Mucosa of descending colon (tissue), 3 donors: ENCODE results near the gene NNT. TPM values are rescaled to one million over a fixed set of nuclear protein-coding genes. Genes with fewer than 3 reads are reported as not detected.
A peak's percentile ranks its signal among the peaks of the same experiment; 100 is the strongest.
"Not testable (repeated sequence)": the region's sequence is repeated elsewhere in the genome, so short reads cannot be mapped to it uniquely, and the experiment has no call there.

Experiments
- ATAC-seq: fragments of 200-7000 bp; cut with Tn5 transposase; one replicate; pipeline ENCODE4 v1.9.1; 2020; ENCODE audit warnings: mild to moderate bottlenecking, moderate library complexity
- DNase-seq, 3 donors: peaks; one replicate each; pipeline ENCODE4 v3.0.0-alpha.2; 2020
- H3K36me3 ChIP-seq: fragments of 200-600 bp; one replicate; pipeline ENCODE4 v1.8.0; 2021; ENCODE audit warnings: low read depth, mild to moderate bottlenecking
- H3K4me1 ChIP-seq: fragments of 200-600 bp; one replicate; pipeline ENCODE4 v1.8.0; 2021; ENCODE audit warnings: low read depth, mild to moderate bottlenecking
- H3K4me3 ChIP-seq: fragments of 200-600 bp; one replicate; pipeline ENCODE4 v1.8.0; 2021; ENCODE audit warnings: mild to moderate bottlenecking
- H3K9me3 ChIP-seq: fragments of 200-600 bp; one replicate; pipeline ENCODE4 v1.8.0; 2021; ENCODE audit warnings: mild to moderate bottlenecking
- CTCF ChIP-seq: fragments of 200-600 bp; IDR thresholded peaks from one replicate; pipeline ENCODE4 v1.8.0; 2022; ENCODE audit warnings: antibody characterized with exemption, mild to moderate bottlenecking
- intact Hi-C, 2 donors: fragments of 100-400 bp; cut with DNase I in 1 of 2; cut with micrococcal nuclease in 1 of 2; formaldehyde crosslinking; loops; one replicate each; pipeline versions ENCODE4 v1.11.0 to v1.11.1; 2022; cut with DNase I, micrococcal nuclease
- long read RNA-seq, 2 donors: library from polyadenylated mRNA; unstranded; transcript quantifications; one replicate each; pipeline ENCODE4 v2.0.0, GENCODE V29; 2019 to 2021
- total RNA-seq, 3 donors: library from RNA; stranded (reverse); fragmentation: NEBNext Ultra II Directional in 2 of 3; extraction: Animal tissue kit (Norgen Biotek cat#: 25700) in 2 of 3; gene quantifications; one replicate each; pipeline versions ENCODE4 v1.2.1 to v1.2.4, GENCODE V29; 2021 to 2023
- donor health status: DM: no; HTN: no; CAD: no; lungs with moderate emphysema.
- donor health status: DM: no; HTN: no; CAD: no.
- donor health status: DM: no; HTN: yes; CAD: no.

NNT gene
- 100 to 1,000 TPM; 111 to 121 (median 119) TPM for total RNA-seq
- long read RNA-seq, donor 1, full-length matches to known transcripts: 34 of 55 reads
- long read RNA-seq, donor 1, partial matches to known transcripts: 14 of 55 reads
- long read RNA-seq, donor 1, other reads (novel, unspliced or antisense): 7 of 55 reads
- long read RNA-seq, donor 2, full-length matches to known transcripts: 8 of 16 reads
- long read RNA-seq, donor 2, partial matches to known transcripts: 5 of 16 reads
- long read RNA-seq, donor 2, other reads (novel, unspliced or antisense): 3 of 16 reads

GRCh38 chr5:43602461-43603343, at the start of gene NNT:
Gene NNT, plus strand, starts transcription at chr5:43603180. Its CDS starts 6,016 bp downstream, at chr5:43609196.
- Histone ChIP-seq H3K36me3 (no peaks in the 10 kb centered on the region), H3K4me3 (peak within 1 kb of the TSS; percentile 37), H3K9me3 (no peaks in the 10 kb centered on the region), H3K4me1 (no peaks in the 10 kb centered on the region)
- DNase-seq: peak; percentile 82 to 90 (median 87)
- ATAC-seq: peak; percentile 90
- intact Hi-C loops: no loop called here
- TF ChIP-seq CTCF: no peak

GRCh38 chr5:43553381-43553780, 49.6 kb upstream of the NNT start:
- intact Hi-C loops: no loop called here
- H3K36me3 ChIP-seq: no peaks in the 10 kb centered on the region
- TF ChIP-seq CTCF: no peak
- no peak overlapping the region for H3K4me3 ChIP-seq
- no peaks in the 10 kb centered on the region for H3K9me3 ChIP-seq
- peaks cover 22% of the 10 kb centered on the region for H3K4me1 ChIP-seq
- no peak for DNase-seq
- ATAC-seq: no peak

GRCh38 chr5:43554497-43554896, 48.5 kb upstream of the NNT start:
- TF ChIP-seq CTCF: no peak
- DNase-seq (no peak), ATAC-seq (no peak)
- Histone ChIP-seq H3K36me3 (no peaks in the 10 kb centered on the region), H3K9me3 (no peaks in the 10 kb centered on the region), H3K4me1 (peaks cover 22% of the 10 kb centered on the region), H3K4me3 (no peak overlapping the region)
- intact Hi-C loops: no loop called here

GRCh38 chr5:43555895-43556606, 46.9 kb upstream of the NNT start:
- Histone ChIP-seq H3K9me3 (no peaks in the 10 kb centered on the region), H3K4me1 (peaks cover 22% of the 10 kb centered on the region), H3K4me3 (peak overlapping the region; percentile 87), H3K36me3 (no peaks in the 10 kb centered on the region)
- no peak for TF ChIP-seq CTCF
- intact Hi-C loops: no loop called here
- DNase-seq (peak; percentile 67 to 80 (median 75)), ATAC-seq (peak; percentile 59)

GRCh38 chr5:43556607-43556856, 46.4 kb upstream of the NNT start:
- ATAC-seq: peak; percentile 94
- intact Hi-C loops, H3K36me3 ChIP-seq, H3K9me3 ChIP-seq, DNase-seq: not testable (repeated sequence)
- peak overlapping the region; percentile 87 for H3K4me3 ChIP-seq
- H3K4me1 ChIP-seq: peaks cover 22% of the 10 kb centered on the region
